IMR-90 (cell line): ENCODE results near the gene PDCL2.

Experiments
- BHLHE40 ChIP-seq: fragments of 150-350 bp; IDR thresholded peaks from 2 replicates; pipeline ENCODE4 v1.6.1; 2016; ENCODE audit warnings: mild to moderate bottlenecking, low read depth, low read length
- CEBPB ChIP-seq: IDR thresholded peaks from 2 replicates; pipeline ENCODE4 v1.6.1; 2012; ENCODE audit warnings: low read depth, low read length, improper control_type of control experiment
- CHD1 ChIP-seq: IDR thresholded peaks from 2 replicates; pipeline ENCODE4 v1.6.1; 2012; ENCODE audit warnings: low read depth, low read length, improper control_type of control experiment
- FOS ChIP-seq: fragments of 150-350 bp; IDR thresholded peaks from 2 replicates; pipeline ENCODE4 v1.6.1; 2016; ENCODE audit warnings: low read depth, low read length
- MAFK ChIP-seq: IDR thresholded peaks from 2 replicates; pipeline ENCODE4 v1.6.1; 2012; ENCODE audit warnings: low read depth, low read length, improper control_type of control experiment
- MAZ ChIP-seq: IDR thresholded peaks from 2 replicates; pipeline ENCODE4 v1.6.1; 2012; ENCODE audit warnings: low read depth, mild to moderate bottlenecking, low read length, improper control_type of control experiment, moderate library complexity, borderline replicate concordance
- MXI1 ChIP-seq: IDR thresholded peaks from 2 replicates; pipeline ENCODE4 v1.6.1; 2012; ENCODE audit warnings: low read depth, mild to moderate bottlenecking, low read length, moderate library complexity, borderline replicate concordance
- POLR2A ChIP-seq: IDR thresholded peaks from 2 replicates; pipeline ENCODE4 v1.6.1; 2012; ENCODE audit warnings: mild to moderate bottlenecking, low read depth, low read length
- RAD21 ChIP-seq: IDR thresholded peaks from 2 replicates; pipeline ENCODE4 v1.6.1; 2012; ENCODE audit warnings: low read length, improper control_type of control experiment
- RFX5 ChIP-seq: IDR thresholded peaks from 2 replicates; pipeline ENCODE4 v1.8.0; 2012; ENCODE audit warnings: low read depth, mild to moderate bottlenecking, low read length, moderate library complexity
- SMC3 ChIP-seq: fragments of 150-350 bp; IDR thresholded peaks from 2 replicates; pipeline ENCODE4 v1.6.1; 2016; ENCODE audit warnings: low read depth, mild to moderate bottlenecking, antibody characterized with exemption, low read length, moderate library complexity
- TF ChIP-seq, protein P1 (sequence below): conservative IDR thresholded peaks from 2 replicates; pipeline ENCODE4 v1.5.1; 2012; ENCODE audit warnings: mild to moderate bottlenecking, low read depth, low read length, improper control_type of control experiment
- TF ChIP-seq, protein P2 (sequence below): fragments of 150-350 bp; IDR thresholded peaks from 2 replicates; pipeline ENCODE4 v1.6.1; 2017; ENCODE audit warnings: mild to moderate bottlenecking, antibody characterized with exemption, low read length, low read depth
- TF ChIP-seq, protein P3 (sequence below): fragments of 150-350 bp; IDR thresholded peaks from 2 replicates; pipeline ENCODE4 v1.6.1; 2016; ENCODE audit warnings: low read depth, mild to moderate bottlenecking, low read length, moderate library complexity, borderline replicate concordance

DNA sequence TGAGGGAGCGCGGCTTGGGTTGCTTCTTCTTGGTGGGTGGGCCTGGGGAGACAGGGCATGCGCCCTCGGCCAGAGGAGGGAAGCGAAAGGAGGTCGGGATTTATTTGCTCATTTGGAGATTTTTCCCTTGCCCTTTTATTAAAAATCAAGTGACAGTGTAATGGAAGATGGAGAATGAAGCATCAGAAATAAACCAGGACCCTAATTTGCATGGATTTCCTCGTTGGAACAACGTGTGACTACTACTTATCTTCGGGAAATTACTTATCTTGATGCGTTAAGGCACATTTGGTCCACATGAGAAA lies 44.6 kb downstream of the PDCL2 start:
- TF ChIP-seq, protein P1, sequence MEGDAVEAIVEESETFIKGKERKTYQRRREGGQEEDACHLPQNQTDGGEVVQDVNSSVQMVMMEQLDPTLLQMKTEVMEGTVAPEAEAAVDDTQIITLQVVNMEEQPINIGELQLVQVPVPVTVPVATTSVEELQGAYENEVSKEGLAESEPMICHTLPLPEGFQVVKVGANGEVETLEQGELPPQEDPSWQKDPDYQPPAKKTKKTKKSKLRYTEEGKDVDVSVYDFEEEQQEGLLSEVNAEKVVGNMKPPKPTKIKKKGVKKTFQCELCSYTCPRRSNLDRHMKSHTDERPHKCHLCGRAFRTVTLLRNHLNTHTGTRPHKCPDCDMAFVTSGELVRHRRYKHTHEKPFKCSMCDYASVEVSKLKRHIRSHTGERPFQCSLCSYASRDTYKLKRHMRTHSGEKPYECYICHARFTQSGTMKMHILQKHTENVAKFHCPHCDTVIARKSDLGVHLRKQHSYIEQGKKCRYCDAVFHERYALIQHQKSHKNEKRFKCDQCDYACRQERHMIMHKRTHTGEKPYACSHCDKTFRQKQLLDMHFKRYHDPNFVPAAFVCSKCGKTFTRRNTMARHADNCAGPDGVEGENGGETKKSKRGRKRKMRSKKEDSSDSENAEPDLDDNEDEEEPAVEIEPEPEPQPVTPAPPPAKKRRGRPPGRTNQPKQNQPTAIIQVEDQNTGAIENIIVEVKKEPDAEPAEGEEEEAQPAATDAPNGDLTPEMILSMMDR, result no peak
- TF ChIP-seq MXI1 (no peak), CHD1 (no peak), POLR2A (no peak), MAFK (no peak), RFX5 (no peak), RAD21 (no peak), SMC3 (no peak), FOS (no peak), CEBPB (no peak), BHLHE40 (no peak), MAZ (no peak)
- TF ChIP-seq, protein P2, sequence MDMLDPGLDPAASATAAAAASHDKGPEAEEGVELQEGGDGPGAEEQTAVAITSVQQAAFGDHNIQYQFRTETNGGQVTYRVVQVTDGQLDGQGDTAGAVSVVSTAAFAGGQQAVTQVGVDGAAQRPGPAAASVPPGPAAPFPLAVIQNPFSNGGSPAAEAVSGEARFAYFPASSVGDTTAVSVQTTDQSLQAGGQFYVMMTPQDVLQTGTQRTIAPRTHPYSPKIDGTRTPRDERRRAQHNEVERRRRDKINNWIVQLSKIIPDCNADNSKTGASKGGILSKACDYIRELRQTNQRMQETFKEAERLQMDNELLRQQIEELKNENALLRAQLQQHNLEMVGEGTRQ, result no peak
- TF ChIP-seq, protein P3, sequence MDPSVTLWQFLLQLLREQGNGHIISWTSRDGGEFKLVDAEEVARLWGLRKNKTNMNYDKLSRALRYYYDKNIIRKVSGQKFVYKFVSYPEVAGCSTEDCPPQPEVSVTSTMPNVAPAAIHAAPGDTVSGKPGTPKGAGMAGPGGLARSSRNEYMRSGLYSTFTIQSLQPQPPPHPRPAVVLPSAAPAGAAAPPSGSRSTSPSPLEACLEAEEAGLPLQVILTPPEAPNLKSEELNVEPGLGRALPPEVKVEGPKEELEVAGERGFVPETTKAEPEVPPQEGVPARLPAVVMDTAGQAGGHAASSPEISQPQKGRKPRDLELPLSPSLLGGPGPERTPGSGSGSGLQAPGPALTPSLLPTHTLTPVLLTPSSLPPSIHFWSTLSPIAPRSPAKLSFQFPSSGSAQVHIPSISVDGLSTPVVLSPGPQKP, result no peak
